HG03432 (cell line): ENCODE data around the gene ODAD3.
A peak's percentile ranks its signal among the peaks of the same experiment; 100 is the strongest.

ENCODE experiments used
- ATAC-seq: cut with Tn5 transposase; IDR thresholded peaks from one replicate; pipeline ENCODE4 v1.9.1; 2021; ENCODE audit warnings: mild to moderate bottlenecking, moderate library complexity; ENCODE audit not compliant: unreplicated experiment

Gene ODAD3

DNA sequence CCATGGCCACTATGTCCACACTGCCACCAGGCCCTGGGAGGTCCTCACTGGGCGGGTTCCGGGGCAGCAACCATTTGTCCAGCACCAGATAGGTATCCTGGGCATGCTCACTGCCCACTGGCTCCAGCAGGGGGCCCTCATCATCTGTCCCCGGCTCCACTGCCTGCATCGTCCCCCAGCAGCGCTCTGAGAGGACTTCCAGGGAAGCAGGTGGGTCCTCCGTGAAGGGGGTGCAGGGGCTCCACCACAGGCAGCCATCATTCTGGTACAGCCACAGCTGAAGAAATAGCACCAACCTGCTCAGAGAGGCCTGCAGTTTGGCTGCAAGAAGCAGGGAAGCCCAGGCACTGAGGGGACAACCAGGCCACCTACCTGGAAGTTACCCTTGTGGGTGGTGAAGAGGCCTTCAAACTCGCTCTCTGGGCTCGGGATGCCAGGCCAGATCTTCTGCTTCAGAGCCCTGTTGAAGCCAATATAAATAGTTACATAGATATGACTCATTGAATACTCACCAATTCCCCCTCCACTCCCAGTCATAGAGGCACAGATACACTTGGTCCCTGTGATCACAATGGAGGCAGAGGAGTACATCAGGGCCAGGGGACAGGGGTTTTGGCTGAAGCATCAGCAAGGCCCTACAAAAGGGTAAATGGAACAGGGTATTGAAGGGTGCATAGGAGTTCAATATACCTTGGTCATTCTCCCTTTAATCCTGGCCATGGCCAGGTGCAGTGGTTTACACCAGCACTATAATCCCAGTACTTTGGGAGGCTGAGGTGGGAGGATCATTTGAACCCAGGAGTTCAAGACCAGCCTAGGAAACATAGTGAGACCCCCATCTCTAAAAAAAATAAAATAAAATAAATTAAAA is 56.4 kb downstream of the ODAD3 start:
- no peak for ATAC-seq

DNA sequence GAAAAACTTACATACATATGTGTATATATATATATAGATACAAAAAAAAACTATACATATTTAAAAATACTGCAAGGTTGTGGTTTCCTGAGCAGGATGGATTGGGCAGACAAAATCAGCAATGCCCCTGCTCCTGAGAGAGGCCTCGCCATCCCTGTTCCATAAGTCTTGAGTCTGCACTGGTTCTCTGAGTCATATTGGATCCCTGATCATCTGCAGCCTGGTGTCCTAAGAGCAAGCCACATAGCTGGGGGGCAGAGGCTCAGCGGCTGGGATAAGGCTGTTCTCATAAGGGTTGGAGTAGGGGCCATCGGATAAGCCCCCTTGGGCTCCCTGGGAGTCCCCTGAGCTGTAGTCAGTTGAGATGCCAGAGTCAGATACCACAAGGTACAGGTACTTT is 57.2 kb downstream of the ODAD3 start:
- no peak for ATAC-seq

DNA sequence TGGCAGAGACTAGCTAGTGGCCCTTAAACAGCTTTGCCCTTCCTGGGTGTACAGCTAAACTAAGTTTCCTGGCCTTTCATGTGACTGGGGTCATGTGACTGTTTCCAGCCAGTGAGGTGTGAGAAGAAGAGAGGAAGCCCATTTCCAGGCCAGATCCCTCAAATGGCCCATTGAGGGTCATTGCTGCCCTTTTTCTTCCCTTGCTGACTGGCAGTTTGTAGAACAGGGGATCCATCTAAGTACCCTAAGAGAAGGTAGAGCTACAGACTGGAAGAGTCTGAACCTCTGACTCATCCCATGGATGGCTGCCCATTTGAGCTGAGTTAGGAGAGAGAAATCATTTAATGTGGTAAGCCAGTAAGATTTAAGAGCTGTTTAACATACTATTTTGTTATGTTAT is 57.7 kb downstream of the ODAD3 start:
- no peak for ATAC-seq

DNA sequence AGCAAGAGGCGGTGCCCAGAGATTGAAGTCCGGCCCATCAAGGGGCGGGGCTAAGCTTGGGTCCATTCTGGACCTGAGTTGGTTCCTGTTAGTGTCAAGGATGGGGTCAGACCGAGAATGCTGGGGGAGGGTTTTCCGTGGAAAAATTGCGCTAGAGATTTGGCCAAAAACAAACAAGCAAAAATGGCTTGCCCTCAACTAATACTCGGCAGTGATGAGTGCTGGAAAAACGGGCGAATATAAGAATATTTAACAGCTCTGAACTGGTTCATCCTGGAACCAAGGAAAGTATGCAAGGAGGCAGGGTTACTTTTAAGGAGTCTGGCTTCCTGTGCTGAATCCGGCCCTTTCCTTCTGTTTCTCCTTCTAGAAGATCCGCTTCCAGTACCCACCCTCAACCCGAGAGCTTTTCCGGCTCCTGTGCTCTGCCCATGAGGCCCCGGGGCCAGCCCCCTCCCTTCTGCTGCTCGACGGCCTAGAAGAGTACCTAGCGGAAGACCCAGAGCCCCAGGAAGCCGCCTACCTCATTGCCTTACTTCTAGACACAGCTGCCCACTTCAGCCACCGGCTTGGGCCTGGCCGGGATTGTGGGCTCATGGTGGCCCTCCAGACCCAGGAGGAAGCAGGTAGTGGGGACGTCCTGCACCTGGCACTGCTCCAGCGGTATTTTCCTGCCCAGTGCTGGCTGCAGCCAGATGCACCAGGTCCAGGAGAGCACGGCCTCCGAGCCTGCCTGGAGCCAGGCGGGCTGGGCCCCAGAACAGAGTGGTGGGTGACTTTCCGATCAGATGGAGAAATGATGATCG is 59.6 kb downstream of the ODAD3 start:
- ATAC-seq, result peak; percentile 29

DNA sequence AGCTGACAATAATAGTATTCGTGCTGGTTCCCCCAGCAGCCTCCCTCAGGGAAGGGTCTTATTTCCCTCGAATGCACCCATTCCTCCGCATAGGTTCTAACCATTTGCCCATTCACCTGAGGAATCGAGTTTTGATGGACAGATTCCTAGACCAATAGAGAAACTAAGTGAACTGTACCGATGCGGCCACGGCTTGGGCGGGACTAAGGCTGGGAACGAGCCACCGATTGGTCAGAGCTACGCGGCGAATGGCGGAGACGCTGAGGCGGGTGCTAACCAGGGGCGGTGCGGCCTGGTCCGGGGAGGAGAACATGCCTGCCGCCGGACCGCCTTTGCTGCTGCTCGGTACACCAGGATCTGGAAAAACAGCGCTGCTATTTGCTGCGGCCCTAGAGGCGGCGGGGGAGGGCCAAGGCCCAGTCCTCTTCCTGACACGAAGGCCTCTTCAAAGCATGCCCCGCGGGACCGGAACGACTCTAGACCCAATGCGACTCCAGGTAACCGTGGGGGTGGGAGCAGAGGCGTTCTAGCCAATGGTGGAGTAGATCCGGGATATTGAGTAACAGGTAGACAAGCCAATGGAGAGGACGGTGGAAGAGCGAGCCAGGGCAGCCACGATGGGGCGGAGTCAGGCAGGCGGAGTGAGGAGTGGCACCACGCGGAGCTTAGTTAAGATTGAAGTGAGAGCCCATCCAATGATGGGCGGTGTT is 60.3 kb downstream of the ODAD3 start, which contains the start of gene SWSAP1:
Gene SWSAP1, plus strand, starts transcription at position 234 of the 710 bp plus-strand sequence. Its CDS starts 15 bp downstream, at position 249.
- ATAC-seq, result peak; percentile 85

DNA sequence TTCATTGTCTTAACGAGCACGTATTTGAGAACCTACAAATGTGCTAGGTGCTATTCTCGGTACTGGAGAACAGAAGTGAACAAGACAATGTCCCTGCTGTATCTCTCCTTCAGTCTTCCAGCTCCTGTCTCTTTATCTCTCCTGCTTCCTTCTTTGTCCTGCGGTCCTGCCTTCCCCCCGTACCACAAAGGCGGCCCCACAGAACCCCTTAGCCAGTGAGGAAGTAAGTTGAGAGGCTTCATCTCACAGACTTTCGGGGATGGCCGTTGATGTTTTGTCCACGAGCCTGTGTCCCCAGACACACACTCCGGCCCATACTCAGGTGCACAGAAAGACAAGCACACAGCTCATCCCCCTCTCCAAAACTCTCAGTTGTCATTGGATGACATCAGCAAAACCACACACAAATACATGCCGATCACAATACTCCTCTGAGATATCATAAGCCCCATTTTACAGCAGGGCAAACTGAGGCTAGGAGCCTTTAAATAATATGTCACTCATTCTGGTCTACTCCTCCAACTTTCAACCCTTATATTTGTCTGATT is 61.0 kb downstream of the ODAD3 start:
- no peak for ATAC-seq

DNA sequence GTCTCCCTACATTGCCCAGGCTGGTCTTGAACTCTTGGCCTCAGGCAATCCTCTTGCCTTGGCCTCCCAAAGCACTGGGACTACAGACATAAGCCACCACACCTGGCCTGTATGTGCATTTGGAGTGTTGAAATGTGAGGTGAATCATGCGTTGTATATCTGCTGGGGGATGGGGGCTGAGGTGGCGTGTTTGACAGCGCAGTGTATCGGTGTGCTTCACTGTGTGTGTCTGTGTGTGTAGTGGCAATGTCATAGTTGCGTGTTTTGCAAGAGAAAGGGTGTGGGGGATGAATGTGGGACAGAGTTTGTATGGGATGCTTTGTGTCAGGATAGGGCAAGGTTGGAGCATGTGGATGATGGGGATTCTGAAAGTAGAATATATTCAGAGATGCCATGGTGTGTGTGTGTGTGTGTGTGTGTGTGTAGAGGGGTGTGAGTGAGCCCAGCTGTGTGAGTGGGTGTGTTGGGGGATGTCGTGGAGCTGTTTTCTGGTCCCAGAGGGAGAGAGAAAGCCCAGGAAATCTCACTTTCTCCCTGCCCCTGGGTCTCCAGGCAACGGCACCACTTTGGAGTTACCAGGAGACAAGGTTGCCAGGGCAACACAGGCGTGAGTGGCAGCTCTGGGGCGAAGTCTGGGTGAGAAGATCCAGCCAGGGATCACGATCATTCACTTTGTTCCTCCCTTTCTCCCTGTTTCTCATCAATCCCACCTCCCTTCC is 61.6 kb downstream of the ODAD3 start:
- no peak for ATAC-seq

DNA sequence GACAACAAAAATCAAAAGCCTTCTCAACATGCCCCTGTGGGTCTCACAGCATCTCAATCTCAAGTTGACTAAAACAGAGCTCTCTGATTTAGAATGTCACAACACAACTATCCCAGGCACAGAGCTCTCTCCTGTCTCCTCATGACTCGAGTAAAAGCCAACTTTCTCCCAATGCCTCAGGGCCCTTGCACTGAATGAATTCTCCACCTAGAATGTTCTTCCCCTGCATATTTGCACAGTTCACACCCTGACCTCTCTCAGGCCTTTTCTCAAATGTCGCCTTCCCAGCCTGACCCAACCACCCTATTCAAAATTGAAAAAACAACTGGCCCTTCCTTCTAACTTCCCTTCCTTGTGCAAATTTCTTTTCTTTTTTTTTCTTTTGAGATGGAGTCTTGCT is 64.2 kb downstream of the ODAD3 start:
- ATAC-seq, result no peak
